Retina (tissue), 1 donor: ENCODE results near the gene LKAAEAR1.

ENCODE experiments used
- DNase-seq: peaks from one replicate; pipeline ENCODE4 v3.0.0-alpha.2; 2016

The LKAAEAR1 gene

GRCh38 chr20:64065062-64065973 lies 18.9 kb downstream of the LKAAEAR1 start:
- no peak for DNase-seq

- DNase-seq: no peak
Observed at GRCh38 chr20:64064145-64064698, 20.0 kb downstream of the LKAAEAR1 start.

GRCh38 chr20:64063389-64064144 lies 20.6 kb downstream of the LKAAEAR1 start:
- peak; percentile 63 for DNase-seq

- peak; percentile 97 for DNase-seq
Observed at GRCh38 chr20:64062596-64063388, 21.4 kb downstream of the LKAAEAR1 start, which contains the start of gene TCEA2. Gene TCEA2, plus strand, starts transcription at chr20:64063198. Its CDS starts 115 bp downstream, at chr20:64063313.

- DNase-seq: no peak
Observed at GRCh38 chr20:64062276-64062595, 22.0 kb downstream of the LKAAEAR1 start.

- no peak for DNase-seq
Observed at GRCh38 chr20:64058536-64058935, 25.7 kb downstream of the LKAAEAR1 start.

- peak; percentile 76 for DNase-seq
Observed at GRCh38 chr20:64057628-64058498, 26.3 kb downstream of the LKAAEAR1 start.

- no peak for DNase-seq
Observed at GRCh38 chr20:64056889-64057627, 27.1 kb downstream of the LKAAEAR1 start.

GRCh38 chr20:64056639-64056888 lies 27.6 kb downstream of the LKAAEAR1 start:
- no peak for DNase-seq

- DNase-seq: no peak
Observed at GRCh38 chr20:64055893-64056638, 28.1 kb downstream of the LKAAEAR1 start.

GRCh38 chr20:64055396-64055892 lies 28.8 kb downstream of the LKAAEAR1 start:
- no peak for DNase-seq

GRCh38 chr20:64053841-64054661 lies 30.1 kb downstream of the LKAAEAR1 start:
- DNase-seq: no peak

GRCh38 chr20:64052987-64053840 lies 31.0 kb downstream of the LKAAEAR1 start:
- no peak for DNase-seq

- DNase-seq: no peak
Observed at GRCh38 chr20:64052326-64052722, 31.9 kb downstream of the LKAAEAR1 start.

- DNase-seq: no peak
Observed at GRCh38 chr20:64051561-64052325, 32.5 kb downstream of the LKAAEAR1 start.

GRCh38 chr20:64051033-64051452 lies 33.2 kb downstream of the LKAAEAR1 start:
- no peak for DNase-seq

GRCh38 chr20:64050261-64051032 lies 33.8 kb downstream of the LKAAEAR1 start:
- no peak for DNase-seq
